GM19043 (cell line): ENCODE results near the gene DMRTA1.
"Not testable (repeated sequence)": the region's sequence is repeated elsewhere in the genome, so short reads cannot be mapped to it uniquely, and the experiment has no call there.

ENCODE experiments used
- ATAC-seq: cut with Tn5 transposase; IDR thresholded peaks from one replicate; pipeline ENCODE4 v1.9.1; 2021; ENCODE audit warnings: low read depth; ENCODE audit not compliant: unreplicated experiment

Gene DMRTA1, protein sequence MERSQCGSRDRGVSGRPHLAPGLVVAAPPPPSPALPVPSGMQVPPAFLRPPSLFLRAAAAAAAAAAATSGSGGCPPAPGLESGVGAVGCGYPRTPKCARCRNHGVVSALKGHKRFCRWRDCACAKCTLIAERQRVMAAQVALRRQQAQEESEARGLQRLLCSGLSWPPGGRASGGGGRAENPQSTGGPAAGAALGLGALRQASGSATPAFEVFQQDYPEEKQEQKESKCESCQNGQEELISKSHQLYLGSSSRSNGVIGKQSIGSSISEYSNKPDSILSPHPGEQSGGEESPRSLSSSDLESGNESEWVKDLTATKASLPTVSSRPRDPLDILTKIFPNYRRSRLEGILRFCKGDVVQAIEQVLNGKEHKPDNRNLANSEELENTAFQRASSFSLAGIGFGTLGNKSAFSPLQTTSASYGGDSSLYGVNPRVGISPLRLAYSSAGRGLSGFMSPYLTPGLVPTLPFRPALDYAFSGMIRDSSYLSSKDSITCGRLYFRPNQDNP

DNA sequence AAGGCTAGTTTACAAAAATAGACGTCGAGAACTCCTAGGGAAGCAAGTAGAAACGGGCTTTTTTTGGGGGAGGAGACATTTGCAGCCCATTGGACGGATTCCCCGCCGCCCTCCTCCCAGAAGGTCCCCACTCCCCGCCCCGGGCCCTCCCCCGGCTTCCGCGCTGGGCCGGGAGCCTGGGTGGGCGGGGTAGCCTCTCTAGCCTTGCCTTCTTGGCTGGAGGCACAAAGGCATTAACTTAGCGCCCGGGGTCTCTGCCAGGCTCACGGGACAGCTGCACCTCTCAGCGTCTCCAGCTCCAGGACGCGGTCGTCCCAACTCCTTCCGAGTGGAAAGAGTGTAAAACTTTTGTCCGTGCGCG, at the start of gene DMRTA1:
TSS of gene DMRTA1 (plus strand) at position 236 of the 361 bp plus-strand sequence. CDS start 242 bp downstream, outside the sequence.
- ATAC-seq = peak; percentile 11

DNA sequence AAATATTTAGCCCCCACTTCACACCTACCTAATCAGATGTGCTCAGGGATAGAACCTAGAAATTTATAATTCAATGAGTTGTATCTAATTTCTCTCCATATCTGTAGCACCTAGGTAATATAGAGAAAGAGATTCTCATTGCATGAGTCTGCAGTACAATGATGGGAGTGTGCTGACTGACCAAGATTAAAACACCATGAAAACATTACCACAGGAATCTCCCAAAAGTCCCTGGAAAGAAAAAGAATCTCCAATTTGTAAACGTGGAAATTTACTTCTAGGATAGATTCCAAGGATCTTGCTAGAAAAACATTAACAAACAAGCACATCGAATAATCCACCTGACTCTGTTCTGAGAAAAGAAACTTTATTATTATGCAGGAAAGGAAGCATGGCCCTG, 45.0 kb upstream of the DMRTA1 start:
- no peak for ATAC-seq

DNA sequence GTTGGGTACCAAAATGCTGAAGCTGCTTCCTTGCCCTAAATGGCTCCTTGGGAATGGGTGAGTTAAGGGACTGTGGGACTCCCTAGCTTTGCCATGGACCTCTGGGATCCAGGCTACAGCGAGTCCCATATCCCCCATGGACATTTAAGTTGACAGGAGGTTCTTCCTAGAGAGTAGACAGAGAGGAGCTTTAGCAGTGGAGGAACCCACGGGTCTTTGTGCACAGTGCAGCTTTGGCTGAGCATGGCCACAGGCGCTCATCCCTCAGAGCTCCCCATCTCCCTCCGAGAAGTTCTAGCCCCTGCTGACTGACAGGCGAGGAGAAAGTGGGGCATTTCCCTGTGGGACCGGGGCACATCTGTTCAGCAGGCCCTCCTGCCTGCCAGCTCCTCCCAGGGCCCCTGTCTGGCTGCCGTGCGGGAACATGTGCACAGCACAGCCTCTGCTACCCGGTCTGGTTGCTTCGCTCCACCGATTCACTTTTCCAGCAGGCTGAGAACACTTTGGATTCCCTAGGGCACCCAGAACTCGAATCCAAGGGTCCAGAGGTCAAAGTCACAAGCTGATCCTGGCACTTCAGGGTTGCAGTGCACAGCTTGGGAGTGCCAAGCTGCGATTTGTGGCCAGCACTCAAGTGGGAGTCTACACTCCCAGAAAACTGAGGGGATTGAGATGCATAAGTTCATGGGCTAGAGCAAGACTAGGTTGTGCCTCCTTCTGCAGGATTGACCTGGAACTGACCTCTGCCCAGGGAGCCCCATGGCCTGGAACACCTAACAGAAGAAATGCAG, 40.6 kb upstream of the DMRTA1 start:
- ATAC-seq = no peak

DNA sequence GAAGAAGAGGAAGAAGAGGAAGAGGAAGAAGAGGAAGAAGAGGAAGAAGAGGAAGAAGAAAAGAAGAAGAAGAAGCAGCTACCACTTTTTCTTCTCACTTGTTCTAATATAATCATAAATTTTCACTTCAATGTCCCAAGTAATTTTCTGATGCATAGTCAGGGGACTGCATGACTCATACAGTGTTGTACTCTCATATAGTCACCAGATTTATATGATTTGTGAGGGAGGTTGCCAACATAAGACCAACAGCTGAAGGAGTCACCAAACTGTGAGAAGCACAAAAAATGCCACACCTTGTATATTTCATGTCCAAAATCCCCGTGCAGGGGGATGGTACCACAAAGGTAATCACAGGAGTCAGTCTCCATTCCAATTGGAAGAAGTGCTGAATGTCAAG, 32.7 kb upstream of the DMRTA1 start:
- no peak for ATAC-seq

DNA sequence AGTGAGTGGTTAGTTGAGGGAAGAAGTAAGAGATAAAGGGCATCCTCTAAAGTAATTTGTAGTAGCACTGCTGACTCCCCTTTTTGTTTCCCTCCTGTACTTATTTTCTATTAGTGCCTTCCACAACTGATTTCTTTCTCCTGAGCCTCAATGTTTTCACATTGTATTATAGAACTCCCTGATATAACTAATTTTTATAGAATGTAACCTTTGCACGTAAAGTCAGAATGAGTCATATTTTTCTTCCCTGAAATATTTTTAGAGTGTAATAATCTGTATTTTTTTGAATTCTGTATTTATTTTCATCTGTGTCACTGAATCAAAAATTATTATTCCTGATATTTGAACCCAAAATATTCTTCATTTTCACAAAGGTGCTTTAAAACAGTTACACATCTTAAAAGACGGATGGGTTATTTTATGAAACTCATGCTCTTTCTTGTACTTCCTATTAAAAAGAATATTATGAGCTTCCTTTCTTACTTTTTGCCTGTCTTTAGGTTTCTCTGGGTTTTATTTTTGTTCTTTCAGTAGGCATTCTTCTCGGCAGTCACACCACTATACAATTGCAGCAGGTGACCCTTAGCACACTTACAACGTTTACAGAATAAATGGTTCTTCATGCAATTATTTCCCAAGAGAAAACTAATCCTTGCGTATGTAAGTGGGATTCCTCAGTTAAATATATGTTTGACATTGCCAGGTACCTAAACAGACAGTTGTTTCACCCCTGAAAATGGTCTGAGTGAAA, 30.5 kb upstream of the DMRTA1 start:
- no peak for ATAC-seq

DNA sequence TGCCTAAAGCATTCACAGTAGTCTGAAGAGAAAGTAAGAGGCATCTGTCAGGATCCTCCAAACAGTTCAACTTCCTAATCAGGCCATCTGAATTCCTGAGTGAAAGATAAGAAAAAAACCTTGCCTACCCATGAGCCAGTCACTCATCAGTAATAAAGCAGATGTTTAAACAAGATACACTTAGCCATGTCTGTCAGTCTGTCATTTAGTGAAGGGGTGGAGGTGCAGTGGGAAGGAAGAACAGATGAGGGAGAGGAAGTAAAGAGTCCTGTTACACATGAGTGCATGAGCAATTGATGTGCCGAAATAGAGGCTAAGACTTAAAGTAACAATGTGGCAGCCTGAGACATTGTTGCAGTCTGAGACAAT, 29.9 kb upstream of the DMRTA1 start:
- ATAC-seq = no peak

DNA sequence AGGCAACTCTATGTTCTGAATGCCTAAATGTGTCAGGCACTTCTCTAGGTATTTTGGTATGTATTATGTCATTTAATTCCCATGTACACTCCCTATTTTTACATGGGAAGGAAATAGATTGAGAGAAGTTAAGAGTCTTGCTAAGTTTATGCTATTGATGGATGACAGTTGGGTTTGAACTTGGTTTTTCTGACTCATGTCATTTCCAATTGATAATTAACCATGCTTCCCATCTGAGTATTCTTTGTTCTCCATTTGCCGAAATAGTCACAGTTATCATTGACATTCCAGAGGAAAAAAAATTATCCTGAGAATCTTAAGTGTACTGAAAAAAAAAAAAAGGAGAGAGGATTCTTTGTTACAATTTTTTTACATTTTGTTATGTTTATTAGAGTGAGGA, 23.1 kb upstream of the DMRTA1 start:
- no peak for ATAC-seq

DNA sequence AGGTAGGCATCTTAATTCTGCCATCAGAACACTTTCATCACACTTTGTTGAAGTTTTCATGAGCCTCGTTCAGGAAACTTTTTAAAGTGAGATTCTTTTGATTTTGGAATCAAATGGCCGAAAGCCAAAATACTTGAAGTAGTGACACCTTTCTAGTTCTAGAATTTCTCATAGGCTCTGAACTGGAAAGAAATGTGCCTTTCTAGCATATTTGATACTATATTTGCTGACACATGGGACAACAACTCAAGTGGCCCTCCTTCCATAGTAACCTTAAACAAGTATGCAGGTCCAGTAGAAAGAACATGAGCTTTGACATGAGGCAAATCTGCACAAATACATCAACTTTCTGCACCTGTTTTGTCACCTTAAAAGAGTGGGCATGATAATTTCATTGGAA, 22.0 kb upstream of the DMRTA1 start:
- no peak for ATAC-seq

DNA sequence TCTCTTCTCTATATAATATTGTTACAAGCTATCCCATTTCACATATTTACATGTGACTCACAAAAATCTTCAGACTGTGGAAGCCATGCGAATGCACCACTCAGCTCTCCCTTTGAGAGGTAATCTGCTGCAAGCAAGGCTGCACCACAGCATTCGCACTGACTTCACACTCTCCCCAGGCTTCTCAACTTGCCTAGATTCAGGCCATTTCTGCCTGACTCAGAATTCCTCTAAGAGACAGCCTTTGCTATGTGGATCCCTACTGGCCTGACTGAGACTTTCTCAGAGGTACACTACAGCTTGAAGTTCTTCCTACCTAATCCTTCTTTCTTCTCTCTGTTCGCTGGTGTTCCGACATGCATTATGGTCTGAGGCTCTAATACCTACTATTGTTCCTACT, 21.1 kb upstream of the DMRTA1 start:
- no peak for ATAC-seq

DNA sequence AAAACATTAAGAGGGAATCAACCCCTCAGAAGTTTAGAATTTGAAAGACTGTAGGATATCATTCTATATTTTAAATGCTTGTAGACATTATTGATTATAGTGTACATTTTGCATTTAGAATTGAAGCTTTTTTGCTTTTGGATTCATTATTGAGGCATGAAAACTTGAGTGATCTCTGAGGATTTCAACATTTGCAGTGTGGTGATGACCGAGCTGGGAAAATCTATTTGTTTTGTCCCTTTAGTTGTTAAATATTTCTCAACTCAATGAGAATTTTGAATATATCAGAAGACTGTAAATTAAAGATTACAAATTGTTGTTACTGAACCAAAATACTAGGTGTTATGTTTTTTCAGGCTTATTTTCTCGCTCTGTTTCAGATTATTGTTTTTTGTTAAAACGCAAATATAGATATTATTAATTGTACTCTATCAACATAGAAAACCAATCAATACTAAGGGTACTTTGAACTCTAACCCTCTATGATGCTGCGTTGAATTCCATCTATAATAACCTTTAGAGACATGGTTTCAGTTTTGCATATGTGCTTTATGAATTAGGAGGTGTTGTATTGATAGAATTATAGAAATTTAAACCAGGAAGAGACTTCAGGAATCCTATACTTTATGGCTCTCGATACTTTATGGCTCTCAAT, 19.3 kb upstream of the DMRTA1 start:
- no peak for ATAC-seq

DNA sequence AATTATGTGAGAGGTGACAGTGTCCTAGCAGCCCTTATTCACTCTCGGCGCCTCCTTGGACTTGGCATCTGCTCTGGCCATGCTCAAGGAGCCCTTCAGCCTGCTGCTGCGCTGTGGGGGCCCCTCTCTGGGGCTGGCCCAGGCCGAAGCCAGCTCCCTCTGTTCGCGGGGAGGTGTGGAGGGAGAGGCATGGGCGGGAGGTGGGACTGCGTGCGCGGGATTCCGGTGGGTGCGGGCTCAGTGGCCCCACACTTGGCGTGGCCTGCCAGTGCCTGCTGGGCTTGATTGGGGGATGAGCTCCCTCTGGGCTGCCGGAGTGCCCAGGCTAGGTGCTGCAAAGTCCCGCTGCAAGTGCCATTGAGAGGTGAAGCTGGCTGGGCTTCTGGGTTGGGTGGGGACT, 12.9 kb upstream of the DMRTA1 start:
- no peak for ATAC-seq

DNA sequence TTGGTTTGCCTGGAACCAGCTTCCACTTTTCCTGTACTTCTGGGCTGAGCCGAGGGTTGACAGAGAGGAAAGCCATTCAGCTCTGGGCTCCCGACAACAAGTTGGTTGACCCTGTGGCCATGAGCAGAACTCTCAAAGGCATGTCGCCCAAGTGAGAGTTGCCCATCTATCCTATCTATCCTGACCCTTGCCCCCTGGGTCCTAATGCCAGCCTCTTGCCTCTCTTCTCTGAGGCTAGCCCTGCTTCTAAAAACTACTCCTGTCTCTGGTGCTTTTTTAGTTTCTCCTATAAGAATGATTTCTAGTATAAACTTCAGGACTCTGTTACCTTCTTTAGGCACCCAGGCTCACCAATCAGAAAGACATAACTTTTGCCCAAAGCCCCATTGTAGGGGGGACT, 11.4 kb upstream of the DMRTA1 start:
- ATAC-seq = not testable (repeated sequence)

DNA sequence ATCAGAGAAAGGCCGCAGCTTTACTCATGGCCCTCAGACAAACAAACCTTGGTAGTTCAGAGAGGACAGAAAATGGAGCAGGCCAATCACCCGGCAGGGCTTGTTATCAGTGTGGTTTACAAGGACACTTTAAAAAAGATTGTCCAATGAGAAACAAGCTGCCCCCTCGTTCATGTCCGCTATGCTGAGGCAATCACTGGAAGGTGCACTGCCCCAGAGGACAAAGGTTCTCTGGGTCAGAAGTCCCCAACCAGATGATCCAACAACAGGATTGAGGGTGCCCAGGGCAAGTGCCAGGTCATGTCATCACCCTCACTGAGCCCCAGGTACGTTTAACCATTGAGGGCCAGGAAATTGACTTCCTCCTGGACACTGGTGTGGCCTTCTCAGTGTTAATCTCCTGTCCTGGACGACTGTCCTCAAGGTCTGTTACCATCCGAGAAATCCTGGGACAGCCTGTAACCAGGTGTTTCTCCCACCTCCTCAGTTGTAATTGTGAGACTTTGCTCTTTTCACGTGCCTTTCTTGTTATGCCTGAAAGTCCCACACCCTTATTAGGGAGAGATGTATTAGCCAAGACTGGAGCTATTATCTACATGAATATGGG, 9.1 kb upstream of the DMRTA1 start:
- ATAC-seq = not testable (repeated sequence)

DNA sequence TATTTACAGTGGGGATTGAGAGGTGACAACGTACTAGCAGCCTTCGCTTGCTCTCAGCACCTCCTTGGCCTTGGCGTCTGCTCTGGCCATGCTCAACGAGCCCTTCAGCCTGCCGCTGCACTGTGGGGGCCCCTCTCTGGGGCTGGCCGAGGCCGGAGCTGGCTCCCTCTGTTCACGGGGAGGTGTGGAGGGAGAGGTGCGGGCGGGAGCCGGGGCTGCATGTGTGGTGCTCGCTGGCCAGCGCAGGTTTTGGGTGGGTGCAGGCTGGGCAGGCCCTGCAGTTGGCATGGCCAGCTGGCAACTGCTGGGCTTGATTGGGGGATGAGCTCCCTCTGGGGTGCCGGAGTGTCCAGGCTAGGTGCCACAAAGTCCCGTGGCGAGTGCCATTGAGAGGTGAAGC, 5.8 kb upstream of the DMRTA1 start:
- ATAC-seq = no peak

DNA sequence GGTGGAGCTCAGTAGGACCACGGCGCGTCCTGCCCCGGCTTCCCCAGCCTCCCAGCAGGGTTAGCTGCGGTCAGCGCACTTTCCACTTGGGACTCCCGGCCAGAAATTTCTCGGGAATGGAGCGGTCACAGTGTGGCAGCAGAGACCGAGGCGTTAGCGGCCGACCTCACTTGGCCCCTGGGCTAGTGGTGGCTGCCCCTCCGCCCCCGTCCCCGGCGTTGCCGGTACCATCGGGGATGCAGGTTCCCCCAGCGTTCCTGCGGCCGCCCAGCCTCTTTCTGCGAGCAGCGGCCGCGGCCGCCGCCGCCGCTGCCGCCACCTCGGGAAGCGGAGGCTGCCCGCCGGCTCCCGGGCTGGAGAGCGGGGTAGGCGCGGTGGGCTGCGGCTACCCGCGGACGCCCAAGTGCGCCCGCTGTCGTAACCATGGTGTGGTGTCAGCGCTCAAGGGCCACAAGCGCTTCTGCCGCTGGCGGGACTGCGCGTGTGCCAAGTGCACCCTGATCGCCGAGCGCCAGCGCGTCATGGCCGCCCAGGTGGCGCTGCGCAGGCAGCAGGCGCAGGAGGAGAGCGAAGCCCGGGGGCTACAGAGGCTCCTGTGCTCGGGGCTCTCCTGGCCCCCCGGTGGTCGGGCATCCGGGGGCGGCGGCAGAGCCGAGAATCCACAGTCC, 460 bp downstream of the DMRTA1 start:
- ATAC-seq = peak; percentile 67

DNA sequence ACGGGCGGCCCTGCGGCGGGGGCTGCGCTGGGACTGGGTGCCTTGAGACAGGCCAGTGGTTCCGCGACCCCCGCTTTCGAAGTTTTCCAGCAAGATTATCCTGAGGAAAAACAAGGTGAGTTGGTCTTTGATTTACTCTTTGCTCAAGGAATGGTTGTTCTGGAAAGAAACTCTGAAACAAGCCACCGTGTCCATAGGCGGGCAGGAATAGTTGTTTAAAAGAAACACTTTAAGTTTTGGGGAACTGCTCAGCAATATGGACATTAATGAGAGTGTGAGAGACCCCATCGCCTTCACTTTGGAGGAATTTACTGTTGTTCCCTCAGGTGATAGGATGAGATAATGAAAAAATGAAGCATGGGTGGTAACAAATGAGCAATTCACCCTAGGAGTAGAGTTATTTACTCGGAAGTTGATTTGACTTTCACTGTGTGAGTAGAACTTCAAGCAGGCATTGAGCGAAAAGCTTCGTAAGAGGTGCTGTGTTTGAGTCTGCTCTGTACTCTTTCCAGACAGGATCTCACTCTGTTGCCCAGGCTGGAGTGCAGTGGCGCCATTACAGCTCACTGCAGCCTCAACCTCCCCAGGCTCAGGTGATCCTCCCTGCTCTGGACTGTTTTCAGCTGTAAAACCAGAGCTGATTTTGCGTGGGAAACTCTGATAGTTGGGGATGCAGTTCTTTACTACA, 1.1 kb downstream of the DMRTA1 start:
- ATAC-seq = no peak

DNA sequence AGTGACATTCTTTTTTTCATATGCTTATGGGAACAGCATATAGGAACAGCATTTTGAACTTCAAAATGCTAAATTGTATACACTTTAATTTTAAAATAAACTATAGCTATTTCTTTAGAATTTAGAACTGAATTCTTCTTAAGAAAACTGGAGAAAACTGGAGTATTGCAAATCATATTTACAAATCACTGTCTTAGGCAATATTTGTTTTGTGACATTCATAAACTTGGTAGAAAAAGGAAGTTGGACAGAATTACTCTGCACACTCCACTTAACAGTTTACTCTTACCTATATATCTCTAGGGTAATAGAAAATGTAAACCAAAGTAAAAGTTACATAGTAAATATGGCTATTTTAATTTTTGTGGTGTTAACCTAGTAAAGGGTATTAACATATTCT, 3.1 kb downstream of the DMRTA1 start:
- ATAC-seq = no peak

DNA sequence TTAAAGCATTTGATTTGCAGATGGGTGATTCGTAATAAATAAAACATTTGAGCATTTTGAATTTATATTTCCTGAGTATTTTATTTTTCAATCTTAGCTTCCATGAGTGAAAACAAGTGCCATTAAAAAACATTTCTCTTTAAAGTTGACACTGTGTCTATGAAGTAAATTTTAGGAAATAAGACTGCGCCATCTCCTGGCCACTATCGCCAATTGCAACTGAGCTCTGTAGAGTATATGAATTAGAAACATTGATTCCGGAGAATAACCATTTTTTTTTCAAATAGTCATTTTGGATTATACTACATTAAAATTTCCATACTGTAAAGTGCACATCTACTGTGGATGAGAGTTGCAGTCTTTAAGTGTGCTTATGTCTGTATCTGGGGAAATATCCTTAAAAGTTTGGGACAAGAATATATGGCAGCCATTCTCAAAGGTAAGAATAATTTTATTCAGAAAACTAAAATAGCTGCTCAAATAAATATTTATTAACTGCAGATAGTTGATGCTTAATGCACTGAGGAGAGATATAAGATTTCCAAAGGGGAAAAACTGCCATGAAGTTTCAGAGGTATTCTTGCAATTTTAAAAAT, 5.9 kb downstream of the DMRTA1 start:
- peak; percentile 57 for ATAC-seq

DNA sequence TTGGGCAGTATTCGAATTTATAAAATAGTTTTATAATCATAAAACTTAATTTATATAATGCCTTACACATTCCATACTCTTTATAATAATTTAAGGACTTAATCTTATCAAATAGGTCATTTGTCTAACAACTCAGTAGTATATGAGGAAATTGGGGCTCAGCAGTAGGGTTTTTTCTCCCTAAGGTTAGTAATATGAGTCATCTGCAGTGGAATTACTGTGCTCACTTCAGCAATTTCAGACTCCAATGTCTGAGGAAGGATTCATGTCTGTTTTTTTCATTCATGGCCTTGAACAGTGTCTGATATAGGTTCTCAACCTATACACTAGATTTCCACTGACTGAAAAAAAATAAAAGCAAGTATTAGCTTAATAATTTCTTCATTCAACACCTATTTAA, 7.4 kb downstream of the DMRTA1 start:
- no peak for ATAC-seq
